ENCODE measurements around the gene RAD54L2.
"Not testable (repeated sequence)": the region's sequence is repeated elsewhere in the genome, so short reads cannot be mapped to it uniquely, and the experiment has no call there.

The RAD54L2 gene

GRCh38 chr3:51544011-51544775 lies 5.7 kb downstream of the RAD54L2 start:
- DNase-seq (ENCODE audit: low read depth in 2 of 2), result no peak

DNA sequence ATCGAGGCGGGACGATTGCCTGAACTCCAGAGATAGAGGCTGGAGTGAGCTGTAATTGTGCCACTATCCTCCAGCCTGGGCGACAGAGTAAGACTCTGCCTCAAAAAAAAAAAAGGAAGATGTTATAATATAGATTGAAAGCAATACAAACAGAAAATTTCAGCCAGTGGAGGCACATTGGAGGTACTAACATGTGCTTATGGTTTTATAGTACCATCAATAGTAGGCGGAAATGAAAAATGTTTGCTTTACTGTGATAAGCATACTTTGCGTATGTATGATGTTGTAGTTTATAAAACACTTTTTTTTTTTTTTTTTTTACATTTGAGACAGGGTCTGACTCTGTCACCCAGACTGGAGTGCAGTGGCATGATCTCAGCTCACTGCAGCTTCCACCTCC lies 8.8 kb downstream of the RAD54L2 start:
- no peak for DNase-seq (ENCODE audit: low read depth in 2 of 2)

- no peak for DNase-seq (ENCODE audit: low read depth in 2 of 2)
These were observed 10.8 kb downstream of the RAD54L2 start for GRCh38 chr3:51549311-51549710.

- no peak for DNase-seq (ENCODE audit: low read depth in 2 of 2)
These were observed 11.7 kb downstream of the RAD54L2 start for GRCh38 chr3:51550080-51550819.

DNA sequence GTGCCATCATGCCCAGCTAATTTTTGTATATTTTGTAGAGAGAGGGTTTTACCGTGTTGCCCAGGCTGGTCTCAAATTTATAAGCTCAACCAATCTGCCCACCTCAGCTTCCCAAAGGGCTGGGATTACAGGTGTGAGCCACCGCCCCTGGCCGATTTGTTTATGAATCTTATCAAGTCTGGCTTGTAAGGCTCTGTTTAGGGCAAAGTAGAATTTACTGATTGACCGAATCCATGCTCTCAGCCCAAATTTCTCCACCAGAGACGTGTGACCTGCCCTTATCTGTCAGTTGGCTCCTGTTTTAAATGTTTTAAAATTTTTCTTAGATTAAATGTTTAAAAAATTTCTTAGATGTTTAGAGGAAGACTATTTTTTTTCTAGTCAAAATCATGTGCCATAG lies 19.5 kb downstream of the RAD54L2 start:
- DNase-seq (ENCODE audit: low read depth in 2 of 2), result no peak

DNA sequence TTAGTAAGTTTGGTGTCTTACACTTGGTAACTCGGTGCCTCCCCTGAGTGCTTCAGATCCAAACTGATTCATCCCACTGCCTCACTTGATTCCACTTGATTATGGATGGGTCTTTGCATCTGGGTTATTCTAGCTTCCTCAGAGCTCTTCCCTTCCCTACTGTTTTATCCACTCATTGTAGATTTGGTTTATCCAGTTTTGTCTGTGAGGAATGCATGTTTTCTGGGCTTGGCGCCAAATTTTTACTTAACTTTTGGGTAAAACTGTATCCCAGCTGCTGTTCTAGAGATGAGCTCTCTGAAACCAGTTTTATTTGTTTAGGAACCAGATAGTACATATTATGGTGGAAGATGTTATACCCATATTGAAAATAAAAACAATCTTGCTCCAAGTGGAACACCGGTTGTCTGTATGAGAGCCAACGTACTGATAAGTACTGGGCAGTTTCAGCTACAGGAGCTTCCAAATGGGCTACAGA lies 20.9 kb downstream of the RAD54L2 start:
- DNase-seq (ENCODE audit: low read depth in 2 of 2), result no peak

DNA sequence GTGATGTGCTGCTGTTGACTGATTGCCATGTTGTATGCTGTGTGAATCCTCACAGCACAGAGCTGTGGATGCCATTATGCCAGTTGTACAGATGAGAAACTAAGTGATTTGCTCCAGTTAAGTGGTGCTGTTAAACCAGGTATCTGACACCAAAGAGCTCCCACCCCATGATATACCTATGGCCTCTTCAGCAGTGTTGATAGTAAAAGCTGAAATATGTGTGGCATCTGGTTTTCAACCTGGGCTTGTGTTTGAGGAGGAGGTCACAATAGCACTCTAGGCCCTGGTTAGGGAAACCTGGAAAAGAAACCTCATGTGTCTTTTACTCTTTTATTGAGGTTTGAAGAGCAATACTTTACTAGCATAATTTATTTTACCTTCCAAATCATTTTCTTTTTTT lies 21.4 kb downstream of the RAD54L2 start:
- no peak for DNase-seq (ENCODE audit: low read depth in 2 of 2)

GRCh38 chr3:51562403-51562802 lies 23.9 kb downstream of the RAD54L2 start:
- not testable (repeated sequence) for DNase-seq (ENCODE audit: low read depth in 2 of 2)

DNA sequence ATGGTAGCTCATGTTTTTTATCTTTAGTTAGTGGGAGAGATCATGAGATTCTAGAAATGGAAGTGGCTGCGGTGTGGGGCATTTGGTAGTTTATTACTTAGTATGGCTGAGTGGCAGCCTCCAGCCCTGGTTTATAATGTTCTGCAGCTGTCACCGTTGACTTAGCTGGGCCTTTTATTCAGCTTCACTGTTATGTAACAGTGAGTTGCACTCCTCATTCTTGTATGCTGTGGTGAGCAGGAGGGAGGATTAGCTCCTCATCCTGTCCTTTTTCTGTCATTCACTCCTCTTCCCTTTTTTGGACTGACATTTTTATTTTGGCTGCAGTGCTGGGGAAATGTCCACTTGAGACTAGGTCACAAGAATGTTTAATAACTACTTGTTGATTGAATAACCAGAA lies 29.5 kb downstream of the RAD54L2 start:
- no peak for DNase-seq (ENCODE audit: low read depth in 2 of 2)

DNA sequence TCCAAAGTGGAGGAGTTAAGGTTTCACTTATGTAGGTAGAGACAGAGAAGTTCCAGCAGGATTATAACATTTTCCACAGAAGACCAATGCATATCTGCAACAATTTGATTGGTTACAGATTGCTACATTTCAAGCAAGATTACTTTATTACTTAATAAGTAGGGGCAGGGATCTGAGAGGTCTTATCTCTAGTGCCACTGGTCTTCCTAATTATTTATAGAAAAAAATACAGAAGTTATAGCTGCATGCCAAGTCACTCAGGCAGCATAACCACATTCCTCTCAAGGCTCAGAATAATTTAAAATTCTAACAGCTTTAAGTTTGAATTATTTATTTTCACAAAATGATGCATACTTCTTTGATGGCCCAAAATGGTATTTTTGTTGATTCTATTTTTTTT lies 30.5 kb downstream of the RAD54L2 start:
- DNase-seq (ENCODE audit: low read depth in 2 of 2), result no peak

GRCh38 chr3:51578238-51578637 lies 39.7 kb downstream of the RAD54L2 start:
- DNase-seq (ENCODE audit: low read depth in 2 of 2), result no peak

DNA sequence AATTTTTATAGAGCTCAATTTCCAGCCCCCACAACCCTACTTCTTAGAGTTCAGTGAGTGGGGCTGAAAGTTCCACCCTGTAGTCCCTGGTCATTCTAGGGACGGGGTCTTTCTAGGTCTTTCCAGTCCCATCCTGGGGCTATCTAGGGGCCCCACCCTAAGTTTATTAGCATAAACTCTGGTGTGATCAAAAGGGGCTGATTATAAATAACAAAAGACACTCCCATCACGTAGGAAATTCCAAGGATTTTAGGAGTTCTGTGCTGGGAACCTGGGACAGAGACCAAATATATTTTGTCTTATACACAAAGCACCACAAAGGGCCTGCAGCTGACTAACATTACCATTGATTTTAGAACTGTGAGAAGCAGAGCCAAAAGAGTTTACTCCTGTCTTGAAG lies 41.9 kb downstream of the RAD54L2 start:
- no peak for DNase-seq (ENCODE audit: low read depth in 2 of 2)

- DNase-seq (ENCODE audit: low read depth in 2 of 2), result no peak
These were observed 43.0 kb downstream of the RAD54L2 start for GRCh38 chr3:51581524-51581923.

- DNase-seq (ENCODE audit: low read depth in 2 of 2), result no peak
These were observed 46.7 kb downstream of the RAD54L2 start for GRCh38 chr3:51585197-51585596.

DNA sequence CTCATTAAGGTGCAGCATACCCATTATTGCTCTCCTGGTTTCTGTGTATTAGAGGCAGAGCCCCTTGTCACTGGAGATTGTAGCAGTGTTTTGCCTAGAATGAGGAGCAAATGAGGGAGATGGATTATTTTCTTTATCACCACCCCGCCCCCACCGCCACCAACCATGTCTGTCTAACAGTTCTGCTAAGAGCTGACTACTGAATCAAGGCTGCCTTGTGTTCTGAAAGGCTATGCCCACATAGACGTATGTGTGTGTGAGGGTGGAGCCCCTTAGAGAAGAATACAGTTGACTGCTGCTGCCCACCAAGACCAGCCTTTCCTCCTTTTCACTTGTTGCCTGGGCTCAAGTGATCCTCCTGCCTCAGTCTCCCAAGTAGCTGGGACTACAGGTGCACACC lies 47.4 kb downstream of the RAD54L2 start:
- DNase-seq (ENCODE audit: low read depth in 2 of 2), result no peak
